WTC11 (cell line): ENCODE measurements around the gene PRXL2A.

Source experiments
- ATF6 ChIP-seq: sonication (generic); formaldehyde crosslinking; IDR thresholded peaks from 2 replicates; pipeline ENCODE4 v1.8.1; 2023; ENCODE audit warnings: mild to moderate bottlenecking, missing genetic modification reagents
- CBFB ChIP-seq: sonication (generic); formaldehyde crosslinking; IDR thresholded peaks from 2 replicates; pipeline ENCODE4 v1.8.1; 2022; ENCODE audit warnings: mild to moderate bottlenecking, low read depth, missing genetic modification reagents
- CREB1 ChIP-seq: sonication (generic); formaldehyde crosslinking; IDR thresholded peaks from 2 replicates; pipeline ENCODE4 v1.8.0; 2023; ENCODE audit warnings: mild to moderate bottlenecking, missing genetic modification reagents
- ELF4 ChIP-seq: sonication (generic); formaldehyde crosslinking; IDR thresholded peaks from 2 replicates; pipeline ENCODE4 v1.8.1; 2022; ENCODE audit warnings: low read depth, mild to moderate bottlenecking, moderate library complexity, missing genetic modification reagents
- MXD4 ChIP-seq: fragments of 250-450 bp; sonication (Bioruptor Pico); IDR thresholded peaks from 2 replicates; pipeline ENCODE4 v1.8.0; 2021; ENCODE audit warnings: mild to moderate bottlenecking, moderate library complexity, borderline replicate concordance
- TEAD4 ChIP-seq: sonication (generic); formaldehyde crosslinking; IDR thresholded peaks from 2 replicates; pipeline ENCODE4 v1.8.0; 2022; ENCODE audit warnings: mild to moderate bottlenecking, missing genetic modification reagents
- USF2 ChIP-seq: sonication (generic); formaldehyde crosslinking; IDR thresholded peaks from 2 replicates; pipeline ENCODE4 v1.8.1; 2023; ENCODE audit warnings: mild to moderate bottlenecking, missing genetic modification reagents, moderate library complexity
- TF ChIP-seq, protein P1 (sequence below): fragments of 200-600 bp; IDR thresholded peaks from 2 replicates; pipeline ENCODE4 v1.8.0; 2022; ENCODE audit warnings: antibody characterized with exemption

DNA sequence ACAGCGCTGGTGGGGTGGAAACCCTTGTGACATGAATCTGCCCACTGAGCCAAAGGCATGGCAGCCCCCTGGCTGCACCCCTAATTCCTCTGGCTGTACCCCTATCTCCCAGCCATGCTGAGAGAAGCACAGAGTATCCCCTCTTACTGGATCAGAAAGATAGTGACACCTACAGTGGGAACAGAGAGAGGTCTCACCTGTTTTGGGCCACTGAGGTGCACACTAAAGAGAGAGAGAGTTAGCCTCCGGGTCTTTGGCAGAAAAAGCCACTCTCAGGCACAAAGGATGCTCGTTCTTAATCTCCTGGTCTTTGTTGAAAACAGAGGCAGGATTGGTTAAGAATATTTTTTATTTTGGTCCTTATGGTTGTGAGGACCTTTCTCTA, 57.1 kb downstream of the PRXL2A start:
- TF ChIP-seq ELF4 (CRISPR knock-in tag) (no peak), CREB1 (CRISPR knock-in tag) (no peak), ATF6 (CRISPR knock-in tag) (no peak), TEAD4 (no peak), CBFB (CRISPR knock-in tag) (no peak), USF2 (no peak), MXD4 (CRISPR knock-in tag) (no peak)
- TF ChIP-seq, protein P1, sequence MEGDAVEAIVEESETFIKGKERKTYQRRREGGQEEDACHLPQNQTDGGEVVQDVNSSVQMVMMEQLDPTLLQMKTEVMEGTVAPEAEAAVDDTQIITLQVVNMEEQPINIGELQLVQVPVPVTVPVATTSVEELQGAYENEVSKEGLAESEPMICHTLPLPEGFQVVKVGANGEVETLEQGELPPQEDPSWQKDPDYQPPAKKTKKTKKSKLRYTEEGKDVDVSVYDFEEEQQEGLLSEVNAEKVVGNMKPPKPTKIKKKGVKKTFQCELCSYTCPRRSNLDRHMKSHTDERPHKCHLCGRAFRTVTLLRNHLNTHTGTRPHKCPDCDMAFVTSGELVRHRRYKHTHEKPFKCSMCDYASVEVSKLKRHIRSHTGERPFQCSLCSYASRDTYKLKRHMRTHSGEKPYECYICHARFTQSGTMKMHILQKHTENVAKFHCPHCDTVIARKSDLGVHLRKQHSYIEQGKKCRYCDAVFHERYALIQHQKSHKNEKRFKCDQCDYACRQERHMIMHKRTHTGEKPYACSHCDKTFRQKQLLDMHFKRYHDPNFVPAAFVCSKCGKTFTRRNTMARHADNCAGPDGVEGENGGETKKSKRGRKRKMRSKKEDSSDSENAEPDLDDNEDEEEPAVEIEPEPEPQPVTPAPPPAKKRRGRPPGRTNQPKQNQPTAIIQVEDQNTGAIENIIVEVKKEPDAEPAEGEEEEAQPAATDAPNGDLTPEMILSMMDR: no peak
